ENCODE results near the gene FABP6.

FABP6 gene

GRCh38 chr5:160260881-160261815 lies 31.8 kb downstream of the FABP6 start:
- H3K14ac ChIP-seq (ENCODE audit: low read length), result no peak overlapping the region
- peak overlapping the region; percentile 12 for H2BK12ac ChIP-seq (ENCODE audit: low read length)
- H2BK120ac ChIP-seq (ENCODE audit: insufficient read depth, low read length, poor library complexity), result peak overlapping the region; percentile 9
- peak overlapping the region; percentile 21 for H2BK5ac ChIP-seq (ENCODE audit: low read depth, low read length, poor library complexity)
- H3K23ac ChIP-seq (ENCODE audit: low read length), result no peak overlapping the region
- peaks cover 5 to 8% of the 10 kb centered on the region in 2 experiments for H3K36me3 ChIP-seq (ENCODE audit: control insufficient read depth in 1 of 2, insufficient read depth in 2 of 2, low read length in 2 of 2)
- peak overlapping the region; percentile 31 for H3K27ac ChIP-seq (ENCODE audit: low read depth, low read length)
- no peak overlapping the region for H4K8ac ChIP-seq (ENCODE audit: low read depth, low read length)
- H2AFZ ChIP-seq (ENCODE audit: insufficient read depth, low read length, poor library complexity), result no peak overlapping the region
- no peak overlapping the region for H3K9ac ChIP-seq (ENCODE audit: low read length)
- H4K12ac ChIP-seq (ENCODE audit: low read depth, low read length), result no peak overlapping the region
- no peak overlapping the region for H3K4me2 ChIP-seq (ENCODE audit: low read length)
- H4K91ac ChIP-seq (ENCODE audit: low read depth, low read length), result peak overlapping the region; percentile 51
- H3K18ac ChIP-seq (ENCODE audit: low read length), result peak overlapping the region; percentile 16
- no peaks in the 10 kb centered on the region for H3K27me3 ChIP-seq (ENCODE audit: insufficient read depth, low read length)
- H3K9me3 ChIP-seq (ENCODE audit: insufficient read depth, low read depth, low read length), result peaks cover 2% of the 10 kb centered on the region
- peak overlapping the region; percentile 12 for H2AK5ac ChIP-seq (ENCODE audit: low read length)
- DNase-seq, result peak; percentile 53 to 77
- peaks cover 2% of the 10 kb centered on the region for H3K79me2 ChIP-seq (ENCODE audit: control insufficient read depth, insufficient read depth, low read length, poor library complexity)
- no peak overlapping the region for H3K4me3 ChIP-seq (ENCODE audit: low read depth, low read length)
- H3K4ac ChIP-seq (ENCODE audit: low read depth, low read length), result no peak overlapping the region
- WGBS (ENCODE audit: extremely low coverage, insufficient coverage, insufficient read length), result no CpG with 5 or more reads among the region's 22 CpGs
- peaks cover 24 to 31% of the 10 kb centered on the region in 2 experiments for H3K4me1 ChIP-seq (ENCODE audit: control insufficient read depth in 1 of 2, insufficient read depth in 2 of 2, low read length in 2 of 2)
- H3K79me1 ChIP-seq (ENCODE audit: low read length), result peaks cover 8% of the 10 kb centered on the region

- H3K4ac ChIP-seq (ENCODE audit: low read depth, low read length), result no peak overlapping the region
- no peak overlapping the region for H2BK120ac ChIP-seq (ENCODE audit: insufficient read depth, low read length, poor library complexity)
- peaks cover 5% of the 10 kb centered on the region for H3K9me3 ChIP-seq (ENCODE audit: insufficient read depth, low read depth, low read length)
- peaks cover 8% of the 10 kb centered on the region for H3K79me1 ChIP-seq (ENCODE audit: low read length)
- no peak overlapping the region for H3K4me3 ChIP-seq (ENCODE audit: low read depth, low read length)
- no peak for DNase-seq
- peaks cover 30 to 40% of the 10 kb centered on the region in 2 experiments for H3K4me1 ChIP-seq (ENCODE audit: control insufficient read depth in 1 of 2, insufficient read depth in 2 of 2, low read length in 2 of 2)
- peak overlapping the region; percentile 50 for H2BK12ac ChIP-seq (ENCODE audit: low read length)
- WGBS (ENCODE audit: extremely low coverage, insufficient coverage, insufficient read length), result no CpG with 5 or more reads among the region's 16 CpGs
- peaks cover 5 to 10% of the 10 kb centered on the region in 2 experiments for H3K36me3 ChIP-seq (ENCODE audit: control insufficient read depth in 1 of 2, insufficient read depth in 2 of 2, low read length in 2 of 2)
- H3K79me2 ChIP-seq (ENCODE audit: control insufficient read depth, insufficient read depth, low read length, poor library complexity), result peaks cover 2% of the 10 kb centered on the region
- H3K27ac ChIP-seq (ENCODE audit: low read depth, low read length), result no peak overlapping the region
- H3K27me3 ChIP-seq (ENCODE audit: insufficient read depth, low read length), result no peaks in the 10 kb centered on the region
- no peak overlapping the region for H2AFZ ChIP-seq (ENCODE audit: insufficient read depth, low read length, poor library complexity)
- H2AK5ac ChIP-seq (ENCODE audit: low read length), result no peak overlapping the region
- no peak overlapping the region for H3K4me2 ChIP-seq (ENCODE audit: low read length)
- H4K91ac ChIP-seq (ENCODE audit: low read depth, low read length), result no peak overlapping the region
- no peak overlapping the region for H3K23ac ChIP-seq (ENCODE audit: low read length)
- H4K8ac ChIP-seq (ENCODE audit: low read depth, low read length), result no peak overlapping the region
- no peak overlapping the region for H3K9ac ChIP-seq (ENCODE audit: low read length)
- peak overlapping the region; percentile 9 for H3K18ac ChIP-seq (ENCODE audit: low read length)
- H4K12ac ChIP-seq (ENCODE audit: low read depth, low read length), result no peak overlapping the region
- H2BK5ac ChIP-seq (ENCODE audit: low read depth, low read length, poor library complexity), result no peak overlapping the region
- no peak overlapping the region for H3K14ac ChIP-seq (ENCODE audit: low read length)
These were observed 33.1 kb downstream of the FABP6 start for GRCh38 chr5:160262151-160263074.

GRCh38 chr5:160263326-160263855 lies 34.1 kb downstream of the FABP6 start:
- Histone ChIP-seq H3K27ac (ENCODE audit: low read depth, low read length) (no peak overlapping the region), H3K79me1 (ENCODE audit: low read length) (peaks cover 8% of the 10 kb centered on the region), H4K91ac (ENCODE audit: low read depth, low read length) (no peak overlapping the region), H2BK5ac (ENCODE audit: low read depth, low read length, poor library complexity) (no peak overlapping the region), H2AK5ac (ENCODE audit: low read length) (no peak overlapping the region), H3K27me3 (ENCODE audit: insufficient read depth, low read length) (no peaks in the 10 kb centered on the region), H3K9me3 (ENCODE audit: insufficient read depth, low read depth, low read length) (peaks cover 5% of the 10 kb centered on the region), H3K36me3 (ENCODE audit: control insufficient read depth in 1 of 2, insufficient read depth in 2 of 2, low read length in 2 of 2) (peaks cover 7 to 9% of the 10 kb centered on the region in 2 experiments), H3K4me2 (ENCODE audit: low read length) (no peak overlapping the region), H3K4me1 (ENCODE audit: control insufficient read depth in 1 of 2, insufficient read depth in 2 of 2, low read length in 2 of 2) (peaks cover 30 to 42% of the 10 kb centered on the region in 2 experiments), H3K14ac (ENCODE audit: low read length) (no peak overlapping the region), H3K18ac (ENCODE audit: low read length) (no peak overlapping the region), H2BK120ac (ENCODE audit: insufficient read depth, low read length, poor library complexity) (no peak overlapping the region), H3K4me3 (ENCODE audit: low read depth, low read length) (no peak overlapping the region), H2BK12ac (ENCODE audit: low read length) (no peak overlapping the region), H3K79me2 (ENCODE audit: control insufficient read depth, insufficient read depth, low read length, poor library complexity) (peaks cover 2% of the 10 kb centered on the region), H4K8ac (ENCODE audit: low read depth, low read length) (no peak overlapping the region), H4K12ac (ENCODE audit: low read depth, low read length) (no peak overlapping the region), H3K9ac (ENCODE audit: low read length) (no peak overlapping the region), H3K4ac (ENCODE audit: low read depth, low read length) (no peak overlapping the region), H3K23ac (ENCODE audit: low read length) (no peak overlapping the region), H2AFZ (ENCODE audit: insufficient read depth, low read length, poor library complexity) (no peak overlapping the region)
- DNase-seq, result no peak
- no CpG with 5 or more reads among the region's 4 CpGs for WGBS (ENCODE audit: extremely low coverage, insufficient coverage, insufficient read length)

GRCh38 chr5:160266044-160266443 lies 36.7 kb downstream of the FABP6 start:
- H3K36me3 ChIP-seq (ENCODE audit: control insufficient read depth in 1 of 2, insufficient read depth in 2 of 2, low read length in 2 of 2), result peaks cover 7 to 10% of the 10 kb centered on the region in 2 experiments
- WGBS (ENCODE audit: extremely low coverage, insufficient coverage, insufficient read length), result no CpG with 5 or more reads among the region's 5 CpGs

More at GRCh38 chr5:160266044-160266443, 36.7 kb downstream of the FABP6 start:
- Histone ChIP-seq H2AFZ (ENCODE audit: insufficient read depth, low read length, poor library complexity) (no peak overlapping the region), H3K27ac (ENCODE audit: low read depth, low read length) (no peak overlapping the region), H3K9me3 (ENCODE audit: insufficient read depth, low read depth, low read length) (peaks cover 5% of the 10 kb centered on the region), H3K4me3 (ENCODE audit: low read depth, low read length) (no peak overlapping the region), H4K91ac (ENCODE audit: low read depth, low read length) (no peak overlapping the region), H3K4me2 (ENCODE audit: low read length) (no peak overlapping the region), H2AK5ac (ENCODE audit: low read length) (no peak overlapping the region), H4K8ac (ENCODE audit: low read depth, low read length) (no peak overlapping the region), H3K14ac (ENCODE audit: low read length) (no peak overlapping the region), H3K4ac (ENCODE audit: low read depth, low read length) (no peak overlapping the region), H4K12ac (ENCODE audit: low read depth, low read length) (no peak overlapping the region), H3K4me1 (ENCODE audit: control insufficient read depth in 1 of 2, insufficient read depth in 2 of 2, low read length in 2 of 2) (peaks cover 36 to 42% of the 10 kb centered on the region in 2 experiments), H2BK12ac (ENCODE audit: low read length) (no peak overlapping the region), H3K9ac (ENCODE audit: low read length) (no peak overlapping the region), H2BK5ac (ENCODE audit: low read depth, low read length, poor library complexity) (no peak overlapping the region), H3K27me3 (ENCODE audit: insufficient read depth, low read length) (no peaks in the 10 kb centered on the region), H3K79me1 (ENCODE audit: low read length) (peaks cover 14% of the 10 kb centered on the region), H3K18ac (ENCODE audit: low read length) (no peak overlapping the region), H2BK120ac (ENCODE audit: insufficient read depth, low read length, poor library complexity) (no peak overlapping the region), H3K79me2 (ENCODE audit: control insufficient read depth, insufficient read depth, low read length, poor library complexity) (peaks cover 4% of the 10 kb centered on the region), H3K23ac (ENCODE audit: low read length) (no peak overlapping the region)
- DNase-seq, result no peak
